Liver (tissue), 3 donors: ENCODE data around the gene CES2.

Experiments
- ATF3 ChIP-seq: IDR thresholded peaks from 2 replicates; pipeline ENCODE4 v1.6.1; 2016; ENCODE audit warnings: antibody characterized with exemption
- CTCF ChIP-seq: fragments of 150-350 bp; IDR thresholded peaks from 2 replicates; pipeline ENCODE4 v1.5.1; 2017; ENCODE audit warnings: improper control_type of control experiment, low read depth, low read length; ENCODE audit not compliant: missing input control
- MAX ChIP-seq: IDR thresholded peaks from 2 replicates; pipeline ENCODE4 v1.6.1; 2016; ENCODE audit warnings: antibody characterized with exemption
- NR2F2 ChIP-seq: IDR thresholded peaks from 2 replicates; pipeline ENCODE4 v1.6.1; 2016; ENCODE audit warnings: antibody characterized with exemption
- REST ChIP-seq: IDR thresholded peaks from 2 replicates; pipeline ENCODE4 v1.6.1; 2016; ENCODE audit warnings: antibody characterized with exemption, mild to moderate bottlenecking
- donor health status: healthy.
- donor health status: healthy.

DNA sequence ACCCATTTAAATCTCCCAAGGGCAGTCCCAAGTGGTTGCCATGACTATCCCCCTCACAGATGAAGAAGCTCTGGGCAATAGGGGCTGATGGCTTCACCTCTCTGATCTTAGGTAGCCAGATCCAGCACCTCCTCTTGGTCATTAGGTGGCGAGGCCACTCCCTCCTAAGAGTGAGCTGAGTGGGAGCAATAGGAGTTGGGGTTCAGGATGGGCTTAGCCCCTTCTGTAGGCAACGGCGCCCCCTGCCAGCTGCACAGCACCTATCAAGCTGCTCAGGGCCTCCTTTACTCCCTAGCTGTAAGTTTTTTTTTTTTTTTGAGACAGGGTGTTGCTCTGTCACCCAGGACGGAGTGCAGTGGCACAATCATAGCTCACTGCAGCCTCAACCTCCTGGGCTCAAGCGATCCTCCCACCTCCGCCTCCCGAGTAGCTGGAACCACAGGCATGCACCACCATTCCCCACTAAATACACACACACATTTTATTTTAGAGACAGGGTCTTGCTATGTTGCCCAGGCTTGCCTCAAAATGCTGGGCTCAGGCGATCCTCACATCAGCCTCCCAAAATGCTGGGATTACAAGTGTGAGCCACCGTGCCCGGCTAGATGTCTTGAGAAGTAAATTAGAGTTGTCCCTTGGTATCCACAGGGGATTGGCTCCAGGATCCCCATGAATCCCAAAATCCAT lies 6.5 kb upstream of the CES2 start:
- no peak for TF ChIP-seq REST
- peak; percentile 24 for TF ChIP-seq CTCF
- no peak for TF ChIP-seq MAX
- TF ChIP-seq ATF3 = no peak
- TF ChIP-seq NR2F2 = no peak
